Measurements from ENCODE around the gene LDB3.

Gene LDB3

GRCh38 chr10:86651021-86651471 lies 17.3 kb upstream of the LDB3 start:
- no peaks in the 10 kb centered on the region for H3K9me3 ChIP-seq (ENCODE audit: control insufficient read depth, low read length)
- 88 to 93% methylated on average over 3 to 6 of the region's 8 CpGs for WGBS, 2 experiments (ENCODE audit: insufficient coverage in 2 of 2)
- H3K27ac ChIP-seq (ENCODE audit: low read depth, low read length, severe bottlenecking) = no peak overlapping the region
- H3K4me3 ChIP-seq (ENCODE audit: extremely low read depth, insufficient read depth, low read length, poor library complexity, severe bottlenecking) = no peak overlapping the region
- no peaks in the 10 kb centered on the region for H3K36me3 ChIP-seq (ENCODE audit: control insufficient read depth, insufficient read depth, low read length)
- peaks cover 4% of the 10 kb centered on the region for H3K4me1 ChIP-seq (ENCODE audit: control insufficient read depth, insufficient read depth, low read length, poor library complexity, severe bottlenecking)

GRCh38 chr10:86651631-86652331 lies 16.5 kb upstream of the LDB3 start:
- H3K27ac ChIP-seq (ENCODE audit: low read depth, low read length, severe bottlenecking) = no peak overlapping the region
- WGBS, 2 experiments (ENCODE audit: insufficient coverage in 2 of 2) = 90 to 97% methylated on average over 11 to 14 of the region's 16 CpGs
- H3K4me3 ChIP-seq (ENCODE audit: extremely low read depth, insufficient read depth, low read length, poor library complexity, severe bottlenecking) = no peak overlapping the region
- no peaks in the 10 kb centered on the region for H3K36me3 ChIP-seq (ENCODE audit: control insufficient read depth, insufficient read depth, low read length)
- peaks cover 4% of the 10 kb centered on the region for H3K4me1 ChIP-seq (ENCODE audit: control insufficient read depth, insufficient read depth, low read length, poor library complexity, severe bottlenecking)
- no peaks in the 10 kb centered on the region for H3K9me3 ChIP-seq (ENCODE audit: control insufficient read depth, low read length)

GRCh38 chr10:86652361-86653202 lies 15.7 kb upstream of the LDB3 start:
- no peak overlapping the region for H3K4me3 ChIP-seq (ENCODE audit: extremely low read depth, insufficient read depth, low read length, poor library complexity, severe bottlenecking)
- H3K9me3 ChIP-seq (ENCODE audit: control insufficient read depth, low read length) = no peaks in the 10 kb centered on the region
- 73 to 79% methylated on average over 12 of the region's 14 CpGs for WGBS, 2 experiments (ENCODE audit: insufficient coverage in 2 of 2)
- peaks cover 8% of the 10 kb centered on the region for H3K4me1 ChIP-seq (ENCODE audit: control insufficient read depth, insufficient read depth, low read length, poor library complexity, severe bottlenecking)
- H3K36me3 ChIP-seq (ENCODE audit: control insufficient read depth, insufficient read depth, low read length) = no peaks in the 10 kb centered on the region
- H3K27ac ChIP-seq (ENCODE audit: low read depth, low read length, severe bottlenecking) = no peak overlapping the region

- WGBS, 2 experiments (ENCODE audit: insufficient coverage in 2 of 2) = 92 to 100% methylated on average over 1 to 2 of the region's 3 CpGs
- no peaks in the 10 kb centered on the region for H3K9me3 ChIP-seq (ENCODE audit: control insufficient read depth, low read length)
- no peak overlapping the region for H3K4me3 ChIP-seq (ENCODE audit: extremely low read depth, insufficient read depth, low read length, poor library complexity, severe bottlenecking)
Measured at GRCh38 chr10:86653379-86653778, 14.9 kb upstream of the LDB3 start.

GRCh38 chr10:86653987-86654386 lies 14.3 kb upstream of the LDB3 start:
- peaks cover 10% of the 10 kb centered on the region for H3K4me1 ChIP-seq (ENCODE audit: control insufficient read depth, insufficient read depth, low read length, poor library complexity, severe bottlenecking)
- no peak overlapping the region for H3K27ac ChIP-seq (ENCODE audit: low read depth, low read length, severe bottlenecking)
- no peaks in the 10 kb centered on the region for H3K9me3 ChIP-seq (ENCODE audit: control insufficient read depth, low read length)
- whole genome bisulfite sequencing, 2 experiments (ENCODE audit: insufficient coverage in 2 of 2) = 80 to 93% methylated on average over 3 of the region's 3 CpGs
- H3K36me3 ChIP-seq (ENCODE audit: control insufficient read depth, insufficient read depth, low read length) = no peaks in the 10 kb centered on the region
- H3K4me3 ChIP-seq (ENCODE audit: extremely low read depth, insufficient read depth, low read length, poor library complexity, severe bottlenecking) = no peak overlapping the region

More at GRCh38 chr10:86653379-86653778, 14.9 kb upstream of the LDB3 start:
- H3K27ac ChIP-seq (ENCODE audit: low read depth, low read length, severe bottlenecking) = no peak overlapping the region
- peaks cover 10% of the 10 kb centered on the region for H3K4me1 ChIP-seq (ENCODE audit: control insufficient read depth, insufficient read depth, low read length, poor library complexity, severe bottlenecking)
- H3K36me3 ChIP-seq (ENCODE audit: control insufficient read depth, insufficient read depth, low read length) = no peaks in the 10 kb centered on the region

GRCh38 chr10:86654411-86655172 lies 13.7 kb upstream of the LDB3 start, which contains the start of gene OPN4:
Gene OPN4, plus strand, starts transcription at chr10:86654547. Its CDS starts 237 bp downstream, at chr10:86654784.
- Histone ChIP-seq H3K36me3 (ENCODE audit: control insufficient read depth, insufficient read depth, low read length) (no peaks in the 10 kb centered on the region), H3K9me3 (ENCODE audit: control insufficient read depth, low read length) (no peaks in the 10 kb centered on the region), H3K27ac (ENCODE audit: low read depth, low read length, severe bottlenecking) (no peak within 1 kb of the TSS), H3K4me1 (ENCODE audit: control insufficient read depth, insufficient read depth, low read length, poor library complexity, severe bottlenecking) (peaks cover 6% of the 10 kb centered on the region), H3K4me3 (ENCODE audit: extremely low read depth, insufficient read depth, low read length, poor library complexity, severe bottlenecking) (no peak within 1 kb of the TSS)
- 94 to 96% methylated on average over 12 to 13 of the region's 17 CpGs for WGBS, 2 experiments (ENCODE audit: insufficient coverage in 2 of 2)

GRCh38 chr10:86655173-86655540 lies 13.2 kb upstream of the LDB3 start:
- no peaks in the 10 kb centered on the region for H3K9me3 ChIP-seq (ENCODE audit: control insufficient read depth, low read length)
- H3K36me3 ChIP-seq (ENCODE audit: control insufficient read depth, insufficient read depth, low read length) = no peaks in the 10 kb centered on the region
- H3K27ac ChIP-seq (ENCODE audit: low read depth, low read length, severe bottlenecking) = no peak overlapping the region
- H3K4me3 ChIP-seq (ENCODE audit: extremely low read depth, insufficient read depth, low read length, poor library complexity, severe bottlenecking) = no peak overlapping the region
- H3K4me1 ChIP-seq (ENCODE audit: control insufficient read depth, insufficient read depth, low read length, poor library complexity, severe bottlenecking) = peaks cover 6% of the 10 kb centered on the region
- 90 to 100% methylated on average over 1 of the region's 4 CpGs for WGBS, 2 experiments (ENCODE audit: insufficient coverage in 2 of 2)

GRCh38 chr10:86655596-86655995 lies 12.7 kb upstream of the LDB3 start:
- Histone ChIP-seq H3K9me3 (ENCODE audit: control insufficient read depth, low read length) (no peaks in the 10 kb centered on the region), H3K4me3 (ENCODE audit: extremely low read depth, insufficient read depth, low read length, poor library complexity, severe bottlenecking) (no peak overlapping the region), H3K36me3 (ENCODE audit: control insufficient read depth, insufficient read depth, low read length) (no peaks in the 10 kb centered on the region), H3K4me1 (ENCODE audit: control insufficient read depth, insufficient read depth, low read length, poor library complexity, severe bottlenecking) (peaks cover 6% of the 10 kb centered on the region), H3K27ac (ENCODE audit: low read depth, low read length, severe bottlenecking) (no peak overlapping the region)
- 86 to 97% methylated on average over 3 of the region's 3 CpGs for WGBS, 2 experiments (ENCODE audit: insufficient coverage in 2 of 2)

GRCh38 chr10:86657011-86657395 lies 11.3 kb upstream of the LDB3 start:
- H3K4me3 ChIP-seq (ENCODE audit: extremely low read depth, insufficient read depth, low read length, poor library complexity, severe bottlenecking) = no peak overlapping the region
- 94 to 96% methylated on average over 7 to 8 of the region's 8 CpGs for WGBS, 2 experiments (ENCODE audit: insufficient coverage in 2 of 2)
- H3K4me1 ChIP-seq (ENCODE audit: control insufficient read depth, insufficient read depth, low read length, poor library complexity, severe bottlenecking) = peaks cover 6% of the 10 kb centered on the region
- H3K36me3 ChIP-seq (ENCODE audit: control insufficient read depth, insufficient read depth, low read length) = no peaks in the 10 kb centered on the region
- H3K9me3 ChIP-seq (ENCODE audit: control insufficient read depth, low read length) = no peaks in the 10 kb centered on the region
- no peak overlapping the region for H3K27ac ChIP-seq (ENCODE audit: low read depth, low read length, severe bottlenecking)

- H3K36me3 ChIP-seq (ENCODE audit: control insufficient read depth, insufficient read depth, low read length) = no peaks in the 10 kb centered on the region
- H3K4me1 ChIP-seq (ENCODE audit: control insufficient read depth, insufficient read depth, low read length, poor library complexity, severe bottlenecking) = peaks cover 6% of the 10 kb centered on the region
- no peak overlapping the region for H3K27ac ChIP-seq (ENCODE audit: low read depth, low read length, severe bottlenecking)
Measured at GRCh38 chr10:86657396-86658011, 10.8 kb upstream of the LDB3 start.

More at GRCh38 chr10:86657396-86658011, 10.8 kb upstream of the LDB3 start:
- WGBS, 2 experiments (ENCODE audit: insufficient coverage in 2 of 2) = 92 to 94% methylated on average over 16 of the region's 19 CpGs
- Histone ChIP-seq H3K4me3 (ENCODE audit: extremely low read depth, insufficient read depth, low read length, poor library complexity, severe bottlenecking) (no peak overlapping the region), H3K9me3 (ENCODE audit: control insufficient read depth, low read length) (no peaks in the 10 kb centered on the region)
